HL-60/S4 (cell line): Measurements from ENCODE around the gene IPO11.
"Not testable (repeated sequence)": the region's sequence is repeated elsewhere in the genome, so short reads cannot be mapped to it uniquely, and the experiment has no call there.

Source experiments
- in situ Hi-C: fragments of 300-500 bp; cut with MboI; formaldehyde crosslinking; loops from 2 replicates; pipeline ENCODE4 v1.14.3; 2022; ENCODE audit warnings: low sequenced_read_pairs

IPO11 gene

DNA sequence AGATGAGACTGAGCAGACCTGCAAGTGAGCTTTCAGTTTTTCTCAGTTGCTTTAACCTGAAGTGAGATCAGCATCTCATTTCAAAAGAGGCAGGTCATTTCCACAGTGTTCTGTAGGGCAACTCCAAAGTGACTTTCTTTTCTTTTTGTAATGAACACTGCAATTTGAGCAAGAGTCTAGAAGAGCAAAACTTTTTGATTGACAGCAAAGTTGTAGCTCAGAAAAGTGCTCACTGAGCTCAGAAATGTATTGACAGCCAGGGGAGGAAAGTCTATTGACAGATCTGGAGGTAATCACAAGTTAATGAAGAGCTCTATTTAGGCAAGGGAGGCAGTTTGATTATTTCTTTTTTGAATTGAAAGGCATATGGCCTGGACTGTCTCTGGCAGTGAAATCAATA lies 220.7 kb downstream of the IPO11 start:
- in situ Hi-C loops: no loop called here

DNA sequence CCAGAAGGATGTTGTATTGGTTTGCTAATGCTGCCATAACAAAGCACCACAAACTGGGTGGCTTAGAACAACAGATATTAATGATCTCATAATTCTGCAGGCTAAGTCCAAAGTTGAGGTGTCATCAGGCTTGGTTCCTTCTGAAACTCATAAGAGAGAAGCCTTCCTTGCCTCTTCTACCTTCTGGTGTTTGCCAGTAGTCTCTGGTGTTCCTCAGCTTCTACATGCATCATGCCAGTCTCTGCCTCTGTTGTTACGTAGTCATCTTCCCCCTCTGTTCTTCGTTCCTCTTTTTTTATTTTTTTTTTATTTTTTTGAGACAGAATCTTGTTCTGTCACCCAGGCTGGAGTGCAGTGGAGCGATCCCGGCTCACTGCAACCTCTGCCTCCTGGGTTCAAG lies 227.9 kb downstream of the IPO11 start:
- in situ Hi-C loops: no loop called here

- in situ Hi-C loops: no loop called here
Measured at GRCh38 chr5:62642468-62642867, 229.9 kb downstream of the IPO11 start.

DNA sequence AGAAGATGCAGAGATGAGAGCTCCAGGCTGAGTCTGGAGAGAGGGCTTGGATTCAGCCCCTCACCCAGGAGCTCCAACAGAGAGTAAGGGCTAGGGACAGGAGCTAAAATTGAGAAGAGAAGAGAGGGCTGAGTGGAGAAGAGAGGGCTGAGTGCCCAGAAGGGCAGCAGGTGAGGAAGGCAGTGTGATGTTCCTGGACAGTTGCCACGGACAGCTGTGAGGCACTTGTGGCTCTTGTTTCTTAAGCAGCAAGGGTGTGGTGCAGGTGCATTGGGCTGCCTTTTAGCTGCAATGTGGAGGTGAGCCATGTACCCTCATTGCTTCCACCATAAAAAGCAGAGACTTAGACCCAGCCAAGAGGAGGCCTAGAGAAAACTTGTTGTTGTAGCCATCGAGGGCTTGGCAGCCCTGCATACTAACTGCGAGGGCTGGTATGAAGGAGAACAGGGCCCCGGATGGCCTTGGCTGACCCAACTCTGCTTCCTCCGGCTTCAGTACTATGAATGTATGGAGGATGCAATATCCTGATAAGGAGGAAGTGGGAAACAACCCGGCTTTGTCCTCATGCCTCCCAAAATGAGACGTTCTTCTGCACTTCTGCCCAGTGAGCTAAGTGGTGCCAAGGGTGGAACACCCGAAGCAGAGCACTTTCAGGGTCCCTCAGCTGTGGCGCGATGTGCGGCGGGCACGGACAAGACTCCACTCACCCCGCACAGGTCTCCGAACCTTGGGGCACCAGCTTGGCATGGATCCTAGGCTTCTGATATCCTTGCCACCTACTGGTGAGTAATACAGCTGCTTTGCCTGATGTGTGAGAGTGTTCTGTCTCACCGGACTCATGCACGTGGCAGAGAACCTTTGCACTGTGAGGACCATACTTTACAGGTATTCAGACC lies 231.2 kb downstream of the IPO11 start:
- in situ Hi-C loops: no loop called here

GRCh38 chr5:62645223-62645622 lies 232.7 kb downstream of the IPO11 start:
- in situ Hi-C loops: no loop called here

GRCh38 chr5:62647241-62647640 lies 234.7 kb downstream of the IPO11 start:
- in situ Hi-C loops: no loop called here

DNA sequence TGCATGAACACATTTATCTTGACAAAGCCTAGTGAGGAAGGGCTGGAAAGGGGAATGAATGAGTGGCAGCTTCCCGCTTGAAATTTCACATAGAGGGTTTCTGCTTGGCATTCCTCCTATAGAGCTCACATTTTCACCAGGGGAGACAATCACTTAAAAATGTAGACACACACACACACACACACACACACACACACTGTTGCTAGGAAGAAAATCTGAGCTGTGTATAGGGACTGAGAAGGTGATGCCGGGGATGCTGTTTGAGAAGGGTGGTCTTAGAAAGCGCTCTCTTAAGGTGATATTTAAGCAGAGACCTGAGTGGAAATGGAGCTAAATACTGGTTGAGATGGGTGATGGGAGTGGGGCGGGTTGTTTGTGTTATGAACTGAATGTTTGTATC lies 236.5 kb downstream of the IPO11 start:
- in situ Hi-C loops: no loop called here

GRCh38 chr5:62649476-62650113 lies 237.0 kb downstream of the IPO11 start:
- in situ Hi-C loops: no loop called here

GRCh38 chr5:62650197-62650596 lies 237.6 kb downstream of the IPO11 start:
- in situ Hi-C loops: no loop called here

DNA sequence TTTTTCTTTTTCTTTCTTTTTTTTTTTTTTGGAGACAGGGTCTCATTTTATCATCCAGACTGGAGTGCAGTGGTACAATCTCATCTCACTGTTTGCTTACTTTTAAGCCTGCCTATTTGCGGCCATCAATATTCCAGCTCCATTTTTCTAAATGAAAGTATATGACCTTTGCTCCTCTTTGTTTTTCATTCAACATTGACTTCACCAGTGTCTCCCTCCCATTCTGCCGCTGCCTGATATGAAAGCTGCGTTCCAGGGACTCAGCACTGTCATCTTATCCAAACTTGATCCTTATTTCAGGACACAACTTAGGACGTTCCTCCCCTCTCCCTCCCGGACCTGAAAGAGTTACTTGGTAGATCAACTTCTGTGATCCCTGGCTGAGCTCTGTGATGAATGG lies 239.7 kb downstream of the IPO11 start:
- in situ Hi-C loops: no loop called here

- in situ Hi-C loops: no loop called here
Measured at GRCh38 chr5:62653001-62653863, 240.7 kb downstream of the IPO11 start.

DNA sequence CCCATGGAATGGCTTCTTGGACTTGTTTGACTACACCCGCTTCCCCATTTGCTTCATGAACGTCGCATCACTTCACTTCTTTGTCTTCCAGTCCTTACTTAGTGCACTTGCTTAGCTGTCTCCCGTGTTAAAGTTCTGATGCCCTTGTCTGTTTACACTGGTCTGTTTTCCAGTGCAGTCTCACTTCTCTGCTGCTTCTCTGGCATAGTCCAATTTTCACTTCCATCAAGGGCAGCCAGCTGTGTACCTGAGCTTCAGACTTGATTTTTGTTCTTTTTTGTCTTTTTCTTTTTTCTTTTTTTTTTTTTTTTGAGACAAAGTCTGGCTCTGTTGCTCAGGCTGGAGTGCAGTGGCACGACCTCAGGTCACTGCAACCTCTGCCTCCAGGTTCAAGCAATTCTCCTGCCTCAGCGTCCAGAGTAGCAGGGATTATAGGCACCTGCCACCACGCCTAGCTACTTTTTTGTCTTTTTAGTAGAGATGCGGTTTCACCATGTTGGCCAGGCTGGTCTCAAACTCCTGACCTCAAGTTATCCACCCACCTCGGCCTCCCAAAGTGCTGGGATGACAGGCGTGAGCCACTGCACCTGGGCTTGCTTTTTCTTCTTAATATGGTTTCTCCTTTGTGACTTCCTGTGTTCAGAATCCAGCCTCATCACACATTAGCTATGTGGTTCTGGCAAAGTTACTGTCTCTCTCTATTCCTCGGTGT lies 241.5 kb downstream of the IPO11 start:
- in situ Hi-C loops: no loop called here

GRCh38 chr5:62657772-62658171 lies 245.2 kb downstream of the IPO11 start:
- in situ Hi-C loops: not testable (repeated sequence)

DNA sequence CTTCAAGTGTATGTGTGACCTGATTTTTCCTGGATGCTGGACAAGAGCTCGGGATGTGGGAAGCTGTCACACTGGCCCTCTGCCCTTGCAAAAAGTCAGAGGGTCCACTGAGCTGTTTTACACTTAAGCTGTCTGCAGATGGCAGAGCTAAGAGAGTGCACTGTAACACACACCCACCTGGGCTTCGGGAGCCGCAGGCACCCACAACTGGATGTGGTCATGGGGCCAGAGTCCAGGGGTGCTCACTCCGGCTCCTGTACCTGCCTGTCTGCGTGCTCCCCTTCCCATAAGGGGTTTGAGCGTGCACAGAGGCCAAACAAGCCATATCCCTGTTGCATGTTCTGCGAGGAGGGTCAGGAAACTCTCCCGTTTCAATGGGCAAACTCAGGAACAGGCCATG lies 248.6 kb downstream of the IPO11 start:
- in situ Hi-C loops: no loop called here

DNA sequence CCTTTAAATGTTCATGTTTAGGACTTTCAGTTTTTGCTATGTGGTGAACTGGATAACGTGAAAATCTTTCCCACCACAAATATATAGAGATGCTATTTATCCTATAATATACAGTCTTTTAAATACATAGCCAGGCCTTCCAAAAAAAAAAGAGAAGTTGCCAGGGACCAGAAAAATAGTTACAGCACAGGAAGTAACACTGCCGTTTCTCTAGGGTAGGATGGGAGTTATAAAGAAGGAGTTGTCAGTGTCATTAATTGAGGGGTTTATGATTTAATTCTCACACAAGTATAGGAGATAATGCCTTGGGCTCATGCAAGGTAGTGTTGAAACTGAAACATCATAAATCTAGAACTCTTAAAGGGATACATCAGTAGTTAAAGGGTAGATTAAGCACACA lies 250.0 kb downstream of the IPO11 start:
- in situ Hi-C loops: no loop called here

DNA sequence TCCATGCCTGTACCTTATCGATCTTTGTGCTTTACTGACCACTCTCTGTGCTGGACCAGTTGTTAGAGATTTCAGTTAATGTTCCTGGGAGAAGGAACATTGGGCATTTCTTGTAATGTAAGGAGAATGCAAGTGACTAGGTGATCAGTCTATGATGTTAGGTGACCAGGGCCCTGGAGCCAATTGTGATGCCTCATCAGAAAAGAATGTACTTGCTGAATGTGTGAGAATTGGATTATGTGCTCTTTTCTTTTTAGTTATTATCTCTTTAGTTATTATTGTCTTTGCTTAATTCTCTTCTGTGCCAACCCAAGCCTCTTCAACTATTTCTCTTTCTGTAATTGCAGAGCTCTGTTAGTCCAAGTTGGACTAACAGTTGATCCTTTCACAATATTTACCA lies 258.9 kb downstream of the IPO11 start:
- in situ Hi-C loops: no loop called here

GRCh38 chr5:62676596-62676995 lies 264.0 kb downstream of the IPO11 start:
- in situ Hi-C loops: not testable (repeated sequence)
